Karpas-422 (cell line): ENCODE measurements around the gene API5. TPM values are rescaled to one million over a fixed set of nuclear protein-coding genes. Genes with fewer than 3 reads are reported as not detected.

ENCODE experiments used
- DNase-seq: peaks from one replicate; pipeline ENCODE4 v3.0.0-alpha.2; 2015
- H2AFZ ChIP-seq: fragments of 200-600 bp; sonication (generic); 2 replicates; pipeline ENCODE4 v1.6.1; 2014; ENCODE audit warnings: antibody characterized with exemption, low read length, mixed read lengths
- H3K27ac ChIP-seq: fragments of 200-600 bp; sonication (generic); 2 replicates; pipeline ENCODE4 v1.5.1; 2014; ENCODE audit warnings: mild to moderate bottlenecking, low read length, moderate library complexity
- H3K27me3 ChIP-seq: fragments of 200-600 bp; sonication (generic); 2 replicates; pipeline ENCODE4 v1.6.1; 2014; ENCODE audit warnings: low read length, mixed read lengths
- H3K36me3 ChIP-seq: fragments of 200-600 bp; sonication (generic); 2 replicates; pipeline ENCODE4 v1.6.1; 2014; ENCODE audit warnings: low read length, mixed read lengths; ENCODE audit not compliant: insufficient read depth
- H3K4me1 ChIP-seq: fragments of 200-600 bp; sonication (generic); 2 replicates; pipeline ENCODE4 v1.6.1; 2014; ENCODE audit warnings: mild to moderate bottlenecking, low read length, mixed read lengths
- H3K4me2 ChIP-seq: fragments of 200-600 bp; sonication (generic); 2 replicates; pipeline ENCODE4 v1.6.1; 2014; ENCODE audit warnings: low read length, low read depth, mild to moderate bottlenecking; ENCODE audit not compliant: poor library complexity, severe bottlenecking
- H3K4me3 ChIP-seq: fragments of 200-600 bp; sonication (generic); 2 replicates; pipeline ENCODE4 v1.5.1; 2014; ENCODE audit warnings: mild to moderate bottlenecking, antibody characterized with exemption, low read length, mixed read lengths
- H3K79me2 ChIP-seq: fragments of 200-600 bp; sonication (generic); 2 replicates; pipeline ENCODE4 v1.6.1; 2014; ENCODE audit warnings: mild to moderate bottlenecking, low read length, mixed read lengths
- H3K9ac ChIP-seq: fragments of 200-600 bp; sonication (generic); 2 replicates; pipeline ENCODE4 v1.6.0; 2014; ENCODE audit warnings: low read length
- H3K9me2 ChIP-seq: fragments of 200-600 bp; sonication (generic), shearing (Covaris generic); replicated peaks from 2 replicates; pipeline ENCODE4 v1.6.0; 2014; ENCODE audit warnings: mild to moderate bottlenecking, low read length, moderate library complexity; ENCODE audit not compliant: insufficient read depth
- H3K9me3 ChIP-seq: fragments of 300-700, 200-600 bp; sonication (generic); 2 replicates; pipeline ENCODE4 v1.6.1; 2014; ENCODE audit warnings: low read length, mixed read lengths
- H4K20me1 ChIP-seq: fragments of 200-600 bp; sonication (generic); 2 replicates; pipeline ENCODE4 v1.6.1; 2014; ENCODE audit warnings: mild to moderate bottlenecking, antibody characterized with exemption, low read length, low read depth; ENCODE audit not compliant: insufficient read depth
- small RNA-seq: library from RNA; depleted of rRNA; stranded (forward); fragments of <200 nt; gene quantifications from one replicate; pipeline ENCODE3, GENCODE V24; 2014
- total RNA-seq: library from RNA; depleted of rRNA; stranded (reverse); fragments of >200 nt; shearing (Covaris generic); gene quantifications from 2 replicates; pipeline ENCODE4 v1.2.3, GENCODE V29; 2014; ENCODE audit warnings: low replicate concordance; rRNA removed

The API5 gene
- total RNA-seq, 1 experiment from 2014 or later = 89.1 TPM

- H3K9ac ChIP-seq = no peak overlapping the region
- H3K79me2 ChIP-seq = peaks cover 16% of the 10 kb centered on the region
- H3K27ac ChIP-seq = no peak overlapping the region
- no peaks in the 10 kb centered on the region for H3K9me3 ChIP-seq
- H2AFZ ChIP-seq = no peak overlapping the region
- no peaks in the 10 kb centered on the region for H3K4me1 ChIP-seq
- H3K4me2 ChIP-seq = no peak overlapping the region
- DNase-seq = no peak
- H3K9me2 ChIP-seq = no peaks in the 10 kb centered on the region
- H4K20me1 ChIP-seq = no peaks in the 10 kb centered on the region
- no peaks in the 10 kb centered on the region for H3K27me3 ChIP-seq
- H3K4me3 ChIP-seq = no peak overlapping the region
- H3K36me3 ChIP-seq = peaks cover 26% of the 10 kb centered on the region
These were observed 80.9 kb downstream of the API5 start for GRCh38 chr11:43392713-43393112.

- Histone ChIP-seq H3K4me2 (no peak overlapping the region), H3K9me3 (no peaks in the 10 kb centered on the region), H4K20me1 (no peaks in the 10 kb centered on the region), H3K4me3 (no peak overlapping the region), H3K79me2 (peaks cover 13% of the 10 kb centered on the region), H3K27me3 (no peaks in the 10 kb centered on the region), H3K36me3 (peaks cover 37% of the 10 kb centered on the region), H3K9ac (no peak overlapping the region), H3K9me2 (no peaks in the 10 kb centered on the region), H2AFZ (no peak overlapping the region), H3K27ac (no peak overlapping the region), H3K4me1 (no peaks in the 10 kb centered on the region)
- no peak for DNase-seq
These were observed 82.1 kb downstream of the API5 start for GRCh38 chr11:43393765-43394355.

Small RNA genes lying within 50 kb of the gene (small RNA-seq; reads per million reads assigned to genes)
- not detected for gene RF00019

Other genes with a start within 250 kb of the API5 start
- gene TTC17, start 46.9 kb downstream of the API5 start, total RNA-seq = 128 and 154 TPM in 2 replicates